ENCODE data around the gene SLX9.

SLX9 gene

GRCh38 chr21:44949161-44949778 lies 9.4 kb downstream of the SLX9 start:
- DNase-seq = no peak

- no peak for DNase-seq
Measured at GRCh38 chr21:44949779-44950198, 10.0 kb downstream of the SLX9 start.

- DNase-seq = no peak
Measured at GRCh38 chr21:44950351-44950750, 10.5 kb downstream of the SLX9 start.

- DNase-seq = no peak
Measured at GRCh38 chr21:44951186-44951915, 11.5 kb downstream of the SLX9 start.

DNA sequence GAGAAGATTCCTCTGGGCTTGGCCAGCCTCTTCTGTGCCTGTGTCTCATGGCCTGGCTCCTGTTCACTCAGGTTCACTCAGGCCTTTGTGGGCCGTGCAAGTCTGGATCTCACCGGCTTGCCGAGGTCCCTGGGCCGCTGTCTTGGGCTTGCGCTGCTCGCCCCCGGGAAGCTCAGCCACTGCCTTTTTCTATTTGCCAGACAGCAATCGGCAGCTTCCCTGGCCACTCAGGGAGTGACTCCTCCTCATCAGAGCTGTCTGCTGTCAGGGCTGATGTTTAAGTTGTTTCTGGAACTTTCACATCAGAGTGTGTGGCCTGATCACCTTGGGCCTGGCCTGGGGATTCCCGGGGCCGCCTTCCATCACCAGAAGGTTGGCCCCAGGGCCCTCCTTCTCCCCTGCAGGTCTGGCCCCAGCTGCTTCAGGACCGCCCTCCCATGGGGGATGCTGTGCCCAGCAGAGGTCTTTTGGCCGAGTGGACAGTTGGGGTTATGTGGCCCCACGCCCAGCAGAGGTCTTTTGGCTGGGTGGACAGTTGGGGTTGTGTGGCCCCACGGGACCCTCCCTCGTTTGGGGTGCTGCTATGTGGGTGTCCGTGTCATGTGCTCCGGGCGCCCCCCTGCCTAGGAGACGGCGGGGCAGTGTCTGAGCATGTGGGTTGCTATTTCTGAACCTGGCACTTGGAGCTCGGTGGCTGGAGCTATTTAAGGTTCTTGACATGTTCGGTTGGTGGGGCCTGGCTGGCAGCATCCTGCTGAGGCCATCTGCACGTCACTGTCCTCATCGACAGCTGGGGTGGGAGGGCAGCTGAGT lies 12.5 kb downstream of the SLX9 start:
- no peak for DNase-seq

- no peak for DNase-seq
Measured at GRCh38 chr21:44952929-44953627, 13.2 kb downstream of the SLX9 start.

DNA sequence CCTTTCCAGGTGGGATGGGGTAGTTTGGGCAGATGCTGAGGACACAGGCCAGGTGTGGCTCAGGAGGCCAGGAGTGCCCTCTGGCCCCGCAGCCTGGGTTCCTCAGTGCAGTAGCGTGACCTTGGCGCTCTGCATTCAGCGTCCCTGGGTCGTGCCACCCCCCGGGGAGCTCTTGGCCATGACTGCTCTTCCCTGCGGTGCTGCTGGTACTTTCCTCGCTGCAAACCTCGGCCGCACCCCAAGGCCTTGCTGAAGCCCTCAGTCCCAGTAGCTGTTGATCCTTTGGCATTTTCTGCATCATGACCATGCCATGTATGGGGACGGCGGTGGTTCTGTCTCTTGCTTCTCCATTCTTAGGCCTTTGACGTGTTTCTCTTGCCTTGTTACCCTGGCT lies 13.8 kb downstream of the SLX9 start:
- no peak for DNase-seq

DNA sequence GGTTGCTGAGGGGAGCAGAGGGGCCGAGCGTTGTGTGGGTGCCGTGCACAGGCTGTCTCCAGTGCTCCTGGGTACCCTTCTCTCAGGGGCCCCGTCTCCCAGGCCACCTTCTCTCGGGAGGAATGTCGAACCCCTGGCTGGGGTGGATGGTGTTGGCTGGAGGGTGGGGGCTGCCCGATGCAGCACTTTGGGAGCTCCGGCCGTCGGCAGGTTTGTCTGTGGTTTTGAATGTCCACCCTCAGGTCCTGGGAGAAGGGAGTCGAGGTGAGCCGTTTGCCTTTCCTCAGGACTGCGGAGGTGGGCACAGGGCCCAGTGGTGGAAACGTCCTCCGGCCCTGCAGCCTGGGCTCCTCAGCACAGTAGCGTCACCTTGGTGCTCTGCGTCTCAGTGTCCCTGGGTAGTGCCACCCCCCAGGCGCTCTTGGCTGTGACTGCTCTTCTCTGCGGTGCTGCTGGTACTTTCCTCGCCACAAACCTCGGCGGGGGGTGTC lies 14.5 kb downstream of the SLX9 start:
- DNase-seq = no peak

DNA sequence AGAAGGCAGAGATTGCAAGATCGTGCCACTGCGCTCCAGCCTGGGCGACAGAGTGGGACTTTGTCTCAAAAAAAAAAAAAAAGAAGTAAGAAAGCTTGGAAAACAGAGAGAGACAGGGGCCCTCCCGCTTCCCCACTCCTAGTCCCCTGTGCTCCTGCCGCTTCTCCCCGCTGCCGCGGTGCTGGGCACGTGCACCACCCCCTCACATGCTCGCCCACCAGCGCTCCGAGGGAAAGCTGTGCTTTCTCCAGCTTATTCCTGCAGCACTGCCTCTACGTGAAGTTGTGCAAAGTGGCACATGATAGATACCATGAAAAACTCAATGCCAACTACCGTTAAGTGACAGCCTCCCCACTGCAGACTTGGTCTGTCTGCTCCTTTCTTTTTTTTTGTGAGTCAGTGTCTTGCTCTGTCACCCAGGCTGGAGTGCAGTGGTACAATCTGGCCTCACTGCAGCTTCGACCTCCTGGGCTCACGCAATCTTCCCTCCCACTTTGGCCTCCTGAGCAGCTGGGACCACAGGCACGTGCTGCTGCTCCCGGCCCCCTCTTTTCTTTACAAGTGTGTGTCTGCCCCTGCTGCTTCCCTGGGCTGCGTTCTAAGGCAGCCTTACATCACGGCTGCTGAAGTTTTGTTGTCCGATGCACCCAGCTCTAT lies 15.4 kb downstream of the SLX9 start:
- DNase-seq = no peak

DNA sequence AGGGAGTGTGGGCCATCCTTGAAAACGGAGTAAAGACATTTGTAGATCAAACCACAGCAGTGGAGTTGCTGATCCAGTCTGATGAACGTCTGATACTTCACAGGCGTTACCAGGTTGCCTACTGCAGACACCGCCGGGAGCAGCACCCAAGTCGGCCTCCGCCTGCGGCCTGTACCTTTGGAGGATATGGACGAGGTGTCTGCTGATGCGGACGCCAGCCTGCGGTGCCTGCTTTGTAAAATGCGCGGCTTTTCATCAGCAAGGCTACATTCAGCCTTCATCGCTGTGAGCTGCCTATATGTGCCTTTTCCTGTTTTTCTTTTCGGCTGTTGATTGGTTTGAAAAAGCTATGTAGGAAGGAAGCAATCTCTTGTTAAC lies 16.0 kb downstream of the SLX9 start:
- no peak for DNase-seq

DNA sequence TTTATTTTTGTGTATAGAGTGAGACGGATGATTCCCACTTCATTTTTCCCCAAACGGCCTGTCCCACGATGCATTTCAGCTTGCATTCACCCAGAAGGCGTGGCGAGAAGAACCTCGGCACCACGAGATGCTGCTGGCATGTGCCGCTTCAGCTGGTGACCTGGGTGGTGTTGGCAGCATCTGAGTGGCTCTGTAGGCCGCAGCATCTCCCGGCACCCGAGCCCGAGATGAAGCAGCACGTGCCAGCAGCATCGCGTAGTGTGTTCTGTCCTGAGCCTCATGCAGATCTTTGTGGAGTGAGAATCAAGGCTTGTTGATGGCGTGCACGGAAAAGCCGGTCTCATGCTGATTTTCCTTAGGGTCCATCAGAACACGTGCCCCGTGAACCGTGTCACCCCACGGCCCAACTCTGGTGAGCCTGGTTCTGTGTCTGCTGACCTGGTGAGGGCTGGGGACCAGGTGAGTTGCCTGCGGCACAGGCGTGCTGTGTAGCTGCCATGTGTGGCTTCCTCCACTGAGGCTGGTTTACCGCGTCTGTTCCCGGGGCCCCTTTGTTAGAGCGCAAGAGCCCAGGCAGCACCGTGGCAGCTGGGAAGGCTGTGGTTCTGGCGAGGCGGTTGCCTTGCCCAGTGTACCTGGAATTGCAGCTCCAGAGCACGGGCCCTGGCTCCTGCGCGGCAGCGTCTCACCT lies 16.7 kb downstream of the SLX9 start:
- no peak for DNase-seq

DNA sequence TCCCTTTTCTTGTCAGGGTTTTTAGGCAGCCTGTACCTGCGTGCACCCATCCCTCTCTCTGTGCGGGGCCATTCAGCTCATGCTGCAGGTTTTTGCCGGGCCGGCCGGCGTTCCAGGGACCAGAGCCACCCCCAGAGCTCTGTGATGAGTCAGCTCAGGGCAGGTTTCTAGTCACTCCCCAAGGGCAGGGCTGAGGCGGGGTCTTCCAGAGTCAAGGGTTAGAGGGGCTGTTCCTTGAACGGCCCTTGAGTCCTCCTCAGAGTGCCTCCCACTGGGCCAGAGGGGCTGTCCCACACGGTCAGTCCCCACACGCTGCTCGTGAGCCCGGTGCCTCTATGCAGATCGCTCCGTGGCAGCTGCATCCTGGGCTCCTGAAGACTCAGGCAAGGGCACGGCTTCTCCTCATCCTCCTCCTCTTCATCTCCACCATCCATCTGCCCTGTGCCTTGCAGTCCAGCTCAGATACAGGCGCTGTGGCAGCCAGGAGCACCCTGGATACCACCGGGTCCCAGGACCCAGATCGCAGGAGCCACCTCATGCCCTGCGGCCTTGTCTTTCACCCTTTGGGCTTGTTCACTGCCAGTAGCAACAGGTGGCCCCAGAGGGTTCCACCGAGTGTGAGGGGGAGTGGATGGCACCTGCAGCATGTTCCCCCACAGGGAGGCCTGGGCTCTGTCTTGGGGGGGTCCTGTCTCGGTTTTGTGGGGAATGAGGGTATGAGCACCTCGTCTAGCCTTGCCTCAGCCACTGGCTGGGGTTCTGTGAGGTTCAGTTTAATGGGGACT lies 17.4 kb downstream of the SLX9 start:
- DNase-seq = no peak

GRCh38 chr21:44957901-44958451 lies 18.1 kb downstream of the SLX9 start:
- DNase-seq = no peak

DNA sequence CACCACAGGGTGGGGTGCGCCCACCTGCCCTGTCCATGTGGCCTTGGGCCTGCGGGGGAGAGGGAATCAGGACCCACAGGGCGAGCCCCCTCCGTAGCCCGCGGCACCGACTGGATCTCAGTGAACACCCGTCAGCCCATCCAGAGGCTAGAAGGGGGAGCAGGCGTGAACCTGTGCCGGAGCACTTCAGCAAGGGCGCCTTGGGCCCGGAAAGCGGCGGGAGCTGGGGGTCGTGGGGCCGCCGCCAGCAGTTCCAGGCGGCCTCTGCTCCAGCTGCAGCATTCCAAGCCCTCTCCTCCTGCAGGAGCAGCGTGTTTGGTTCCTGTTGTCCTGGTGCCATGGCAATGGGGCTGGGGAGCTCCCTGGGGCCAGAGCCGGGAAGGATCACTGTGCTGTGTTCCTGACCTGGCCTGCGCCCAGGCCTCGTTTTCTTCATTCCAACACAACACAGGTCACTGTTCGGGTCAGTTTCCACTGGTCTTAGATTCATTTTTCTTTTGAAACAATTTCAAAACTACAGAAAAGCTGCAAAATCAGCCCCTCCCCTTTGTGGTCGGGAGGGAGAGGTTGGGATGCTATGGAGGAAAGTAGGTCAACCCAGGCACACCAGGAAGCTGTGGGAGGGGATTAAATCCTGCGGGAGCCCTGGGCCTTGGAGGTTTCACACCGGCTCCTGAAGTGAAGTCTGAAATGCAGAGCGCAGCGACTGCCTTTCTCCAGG lies 18.8 kb downstream of the SLX9 start:
- DNase-seq = no peak

DNA sequence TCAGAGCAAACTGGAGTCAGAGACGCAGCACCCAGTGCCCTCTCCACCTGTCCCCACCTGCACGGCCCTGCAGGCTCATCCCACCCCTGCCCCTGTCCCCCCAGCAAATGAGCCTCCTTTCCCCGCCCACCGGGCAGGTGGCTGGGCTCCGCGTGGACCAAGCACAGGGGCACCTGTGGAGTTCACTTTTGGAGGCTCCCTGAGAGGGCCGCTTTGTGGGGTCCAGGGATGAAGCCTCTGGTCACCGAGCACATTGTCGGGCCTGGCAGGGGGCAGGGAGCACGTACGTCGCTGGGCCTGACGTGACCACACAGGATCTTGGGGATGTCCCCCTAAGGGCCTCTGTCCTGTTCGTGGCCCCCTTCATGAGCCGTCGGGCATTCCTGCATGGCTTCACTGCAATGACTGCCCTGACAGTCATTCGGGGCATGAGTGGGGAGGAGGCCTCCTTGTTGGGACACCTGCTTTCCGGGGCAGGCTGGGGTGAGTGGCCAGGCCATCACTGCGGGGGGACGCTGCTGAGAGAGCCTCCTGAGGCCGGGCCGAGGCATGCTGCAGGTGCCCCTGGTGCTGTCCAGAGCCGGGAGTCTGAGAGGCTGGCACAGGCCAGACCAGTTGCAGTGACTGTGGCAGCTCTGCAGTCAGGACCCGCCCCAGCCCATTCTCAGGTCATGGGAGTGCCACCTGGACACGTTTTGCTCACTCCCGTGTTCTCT lies 19.7 kb downstream of the SLX9 start:
- DNase-seq = no peak

GRCh38 chr21:44960141-44961092 lies 20.6 kb downstream of the SLX9 start:
- DNase-seq = no peak

GRCh38 chr21:44962403-44962966 lies 22.7 kb downstream of the SLX9 start:
- DNase-seq = no peak

DNA sequence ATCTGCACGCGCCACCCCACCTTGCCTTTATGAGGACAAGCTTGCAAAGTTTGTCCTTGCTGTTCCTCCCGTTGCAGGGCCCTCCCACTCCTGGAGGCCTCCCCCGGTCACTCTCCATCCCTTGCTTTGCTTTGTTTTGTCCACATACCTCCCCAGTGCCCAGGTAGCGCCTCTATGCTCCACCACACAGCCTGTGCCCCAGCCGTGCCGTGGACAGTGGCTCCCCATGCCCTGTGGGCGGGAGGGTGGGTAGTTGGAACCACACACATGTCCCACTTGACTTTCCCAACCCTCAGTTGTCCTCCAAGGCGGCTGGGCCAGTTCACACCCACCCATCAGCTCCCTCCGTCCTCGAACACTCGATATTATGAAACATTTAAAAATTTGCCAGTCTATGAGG lies 24.6 kb downstream of the SLX9 start:
- no peak for DNase-seq

Measured in NCI-H1417 treated with DMSO at 0.1 percent for 48 hours (cell line).